AG04449 (cell line): ENCODE results near the gene CANT1.
A peak's percentile ranks its signal among the peaks of the same experiment; 100 is the strongest.

ENCODE experiments used
- CTCF ChIA-PET: fragments of 350-600 bp; formaldehyde crosslinking; extraction: SDS; loops from one replicate; lab custom pipeline; 2021; ENCODE audit warnings: antibody characterized with exemption; lab: Yijun Ruan, JAX
- POLR2A ChIA-PET: fragments of 400-600, 350-600 bp; formaldehyde crosslinking; extraction: SDS; loops from one replicate; lab custom pipeline; 2020; ENCODE audit warnings: antibody characterized with exemption, inconsistent platforms; lab: Yijun Ruan, JAX
- DNase-seq: peaks from one replicate; pipeline ENCODE4 v3.0.0-alpha.2; 2010; ENCODE audit warnings: low read depth, low spot score
- H3K4me3 ChIP-seq: 2 replicates; pipeline ENCODE4 v1.5.1; 2011; ENCODE audit warnings: low read depth, mild to moderate bottlenecking, control low read depth, low read length
- CTCF ChIP-seq: IDR thresholded peaks from one replicate; pipeline ENCODE4 v1.5.1; 2011; ENCODE audit warnings: mild to moderate bottlenecking, moderate library complexity, low read length, control low read depth, inconsistent platforms; ENCODE audit not compliant: insufficient read depth; ENCODE audit errors: missing control alignments

CANT1 gene

DNA sequence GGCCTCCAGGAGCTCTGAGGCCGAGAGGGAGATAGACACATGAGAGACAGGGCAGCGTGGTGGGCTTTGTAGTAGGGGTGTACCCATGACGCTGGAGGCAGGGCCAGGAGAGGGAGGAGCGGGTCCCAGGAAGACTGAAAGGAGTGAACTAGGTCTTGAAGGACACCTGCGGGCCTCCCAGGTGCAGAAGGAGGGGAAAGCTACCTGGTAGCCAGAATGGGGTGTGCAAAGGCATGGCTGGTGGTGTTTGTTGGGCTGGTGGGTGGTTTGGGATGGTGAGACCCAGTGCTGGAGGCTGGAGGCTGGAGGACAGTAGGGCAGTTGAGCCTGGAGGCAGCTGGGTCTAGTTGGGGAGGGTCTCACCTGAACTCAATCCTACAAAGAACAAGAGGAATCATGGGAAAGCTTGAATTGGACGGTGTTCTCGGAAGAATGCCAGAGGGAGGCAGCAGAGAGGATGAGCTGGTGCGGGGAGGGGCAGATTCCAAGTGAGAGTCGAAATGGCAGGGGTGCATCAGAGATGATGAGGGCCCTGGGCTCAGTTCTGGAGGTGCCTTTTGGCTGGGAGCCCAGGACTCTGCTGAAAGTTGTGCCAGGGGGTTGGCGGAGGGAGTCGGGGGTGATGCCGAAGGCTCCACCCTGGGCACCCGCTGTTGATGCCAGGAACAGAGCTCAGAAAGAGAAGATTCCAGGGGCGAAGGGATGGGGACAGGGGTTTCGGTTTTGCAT lies 35.6 kb upstream of the CANT1 start:
- DNase-seq, result no peak
- ChIA-PET POLR2A (no interaction called here), CTCF (interaction anchor here (0.7 to 8.8 kb wide), 30 partner anchors 9 to 663 kb away, joined by 3 to 138 read pairs (median 8); partner anchors contain the start of genes CANT1 and ENGASE)
- TF ChIP-seq CTCF, result no peak
- no peak overlapping the region for H3K4me3 ChIP-seq

- H3K4me3 ChIP-seq, result no peak overlapping the region
- no peak for DNase-seq
- ChIA-PET POLR2A (no interaction called here), CTCF (interaction anchor here (1.1 to 8.8 kb wide), 18 partner anchors 8 to 353 kb away, joined by 4 to 138 read pairs (median 20); partner anchors contain the start of gene ENGASE)
- no peak for TF ChIP-seq CTCF
These were observed 34.9 kb upstream of the CANT1 start for GRCh38 chr17:79044462-79044861.

- POLR2A ChIA-PET, result no interaction called here
- no peak overlapping the region for H3K4me3 ChIP-seq
- no peak for DNase-seq
- CTCF ChIA-PET, result interaction anchor here (1.1 to 8.8 kb wide), 18 partner anchors 9 to 354 kb away, joined by 4 to 138 read pairs (median 20); partner anchors contain the start of gene ENGASE
- no peak for TF ChIP-seq CTCF
These were observed 34.4 kb upstream of the CANT1 start for GRCh38 chr17:79043931-79044320.

GRCh38 chr17:79043191-79043930 lies 33.8 kb upstream of the CANT1 start:
- no peak overlapping the region for H3K4me3 ChIP-seq
- no peak for TF ChIP-seq CTCF
- CTCF ChIA-PET, result interaction anchor here (1.3 to 8.8 kb wide), 13 partner anchors 9 to 352 kb away, joined by 4 to 138 read pairs (median 25); partner anchors contain the start of gene ENGASE
- DNase-seq, result no peak
- POLR2A ChIA-PET, result no interaction called here

- peak; percentile 70 for TF ChIP-seq CTCF
- CTCF ChIA-PET, result interaction anchor here (0.9 to 14.9 kb wide), 17 partner anchors 9 to 358 kb away, joined by 3 to 160 read pairs (median 4); no protein-coding TSS in a partner anchor
- no peak for DNase-seq
- H3K4me3 ChIP-seq, result no peak overlapping the region
- POLR2A ChIA-PET, result no interaction called here
These were observed 33.0 kb upstream of the CANT1 start for GRCh38 chr17:79042421-79043190.
